Progenitor cell of endocrine pancreas (in vitro differentiated cells): ENCODE data around the gene MAG. TPM values are rescaled to one million over a fixed set of nuclear protein-coding genes. Genes with fewer than 3 reads are reported as not detected.
A peak's percentile ranks its signal among the peaks of the same experiment; 100 is the strongest.

Source experiments
- DNase-seq: peaks from one replicate; pipeline ENCODE4 v3.0.0; 2021; ENCODE audit warnings: low spot score; ENCODE audit not compliant: unreplicated experiment
- H3K27ac Mint-ChIP-seq: 2 replicates; pipeline ENCODE4 v1.8.0; 2021; ENCODE audit warnings: mild to moderate bottlenecking, moderate library complexity, mixed read lengths
- H3K27me3 Mint-ChIP-seq: 2 replicates; pipeline ENCODE4 v1.8.0; 2021; ENCODE audit warnings: mixed read lengths
- H3K36me3 Mint-ChIP-seq: 2 replicates; pipeline ENCODE4 v1.8.0; 2022; ENCODE audit warnings: mixed read lengths; ENCODE audit not compliant: insufficient read depth
- H3K4me1 Mint-ChIP-seq: 2 replicates; pipeline ENCODE4 v1.8.0; 2021; ENCODE audit warnings: low read depth, mixed read lengths
- H3K4me3 Mint-ChIP-seq: 2 replicates; pipeline ENCODE4 v1.8.0; 2021; ENCODE audit warnings: low read depth, mild to moderate bottlenecking, moderate library complexity, mixed read lengths
- H3K9me3 Mint-ChIP-seq: 2 replicates; pipeline ENCODE4 v1.8.0; 2021; ENCODE audit warnings: low read depth, mixed read lengths
- CTCF ChIP-seq: fragments of 200-600 bp; sonication (generic); IDR thresholded peaks from one replicate; pipeline ENCODE4 v1.5.0; 2021; ENCODE audit warnings: antibody characterized with exemption, mild to moderate bottlenecking; ENCODE audit not compliant: unreplicated experiment
- total RNA-seq: library from RNA; stranded (reverse); gene quantifications from 2 replicates; pipeline ENCODE4 v1.2.1, GENCODE V29; 2021

MAG gene
- total RNA-seq, 1 donor from 2014 or later = 1.4 TPM

GRCh38 chr19:35254341-35255297 lies 37.3 kb upstream of the MAG start:
- peaks cover 26% of the 10 kb centered on the region for H3K36me3 Mint-ChIP-seq
- H3K4me3 Mint-ChIP-seq = no peak overlapping the region
- no peak for DNase-seq
- no peak for TF ChIP-seq CTCF
- H3K4me1 Mint-ChIP-seq = peaks cover 33% of the 10 kb centered on the region
- no peaks in the 10 kb centered on the region for H3K9me3 Mint-ChIP-seq
- peak overlapping the region; percentile 23 for H3K27ac Mint-ChIP-seq
- H3K27me3 Mint-ChIP-seq = no peaks in the 10 kb centered on the region

GRCh38 chr19:35256566-35256965 lies 35.4 kb upstream of the MAG start:
- Mint-ChIP-seq H3K9me3 (no peaks in the 10 kb centered on the region), H3K27ac (no peak overlapping the region), H3K4me3 (no peak overlapping the region), H3K4me1 (peaks cover 22% of the 10 kb centered on the region), H3K36me3 (peaks cover 25% of the 10 kb centered on the region), H3K27me3 (no peaks in the 10 kb centered on the region)
- no peak for DNase-seq
- no peak for TF ChIP-seq CTCF

- no peak overlapping the region for H3K27ac Mint-ChIP-seq
- H3K4me1 Mint-ChIP-seq = peaks cover 21% of the 10 kb centered on the region
- H3K36me3 Mint-ChIP-seq = peaks cover 24% of the 10 kb centered on the region
- H3K9me3 Mint-ChIP-seq = no peaks in the 10 kb centered on the region
- no peaks in the 10 kb centered on the region for H3K27me3 Mint-ChIP-seq
- no peak for TF ChIP-seq CTCF
- no peak overlapping the region for H3K4me3 Mint-ChIP-seq
- DNase-seq = no peak
These were observed 34.9 kb upstream of the MAG start for GRCh38 chr19:35257113-35257461.

GRCh38 chr19:35260694-35261304 lies 31.2 kb upstream of the MAG start:
- DNase-seq = no peak
- H3K9me3 Mint-ChIP-seq = no peaks in the 10 kb centered on the region
- no peak overlapping the region for H3K27ac Mint-ChIP-seq
- H3K36me3 Mint-ChIP-seq = peaks cover 15% of the 10 kb centered on the region
- H3K4me3 Mint-ChIP-seq = no peak overlapping the region
- peaks cover 8% of the 10 kb centered on the region for H3K4me1 Mint-ChIP-seq
- no peaks in the 10 kb centered on the region for H3K27me3 Mint-ChIP-seq
- TF ChIP-seq CTCF = no peak

- H3K4me3 Mint-ChIP-seq = no peak overlapping the region
- H3K9me3 Mint-ChIP-seq = no peaks in the 10 kb centered on the region
- H3K4me1 Mint-ChIP-seq = peaks cover 8% of the 10 kb centered on the region
- TF ChIP-seq CTCF = no peak
- DNase-seq = no peak
- H3K36me3 Mint-ChIP-seq = peaks cover 14% of the 10 kb centered on the region
- H3K27me3 Mint-ChIP-seq = no peaks in the 10 kb centered on the region
- H3K27ac Mint-ChIP-seq = no peak overlapping the region
These were observed 30.4 kb upstream of the MAG start for GRCh38 chr19:35261356-35262100.
